Testis (tissue), 3 donors: ENCODE data around the gene LRRC27. TPM values are rescaled to one million over a fixed set of nuclear protein-coding genes. Genes with fewer than 3 reads are reported as not detected.

ENCODE experiments used
- DNase-seq: peaks from one replicate; pipeline ENCODE4 v3.0.0-alpha.2; 2019
- H3K27ac ChIP-seq, 2 donors: fragments of 200-600 bp; sonication (generic); one replicate each; pipeline ENCODE4 v1.5.1; 2019
- H3K27me3 ChIP-seq: fragments of 200-600 bp; sonication (generic); one replicate; pipeline ENCODE4 v1.5.1; 2019
- H3K36me3 ChIP-seq: fragments of 200-600 bp; sonication (generic); one replicate; pipeline ENCODE4 v1.5.1; 2017; ENCODE audit warnings: low read depth; ENCODE audit errors: missing control alignments
- H3K4me1 ChIP-seq: fragments of 200-600 bp; sonication (generic); one replicate; pipeline ENCODE4 v1.5.1; 2019
- H3K4me3 ChIP-seq, 2 donors: fragments of 200-600 bp; sonication (generic); one replicate each; pipeline ENCODE4 v1.5.1; 2017 to 2019
- H3K9me3 ChIP-seq: fragments of 200-600 bp; sonication (generic); one replicate; pipeline ENCODE4 v1.5.1; 2017
- CTCF ChIP-seq, 3 experiments: fragments of 450-650 bp in 2 of 3; fragments of 200-600 bp in 1 of 3; sonication (generic) in 1 of 3; IDR thresholded peaks; one replicate each; pipeline ENCODE4 v1.5.1; 2016 to 2019; ENCODE audit warnings: antibody characterized with exemption in 3 of 3, mild to moderate bottlenecking in 2 of 3, moderate library complexity in 1 of 3
- POLR2A ChIP-seq: fragments of 450-650 bp; IDR thresholded peaks from one replicate; pipeline ENCODE4 v1.6.1; 2017; ENCODE audit warnings: antibody characterized with exemption, mild to moderate bottlenecking, moderate library complexity
- WGBS, 2 donors: methylation state at CpG; one replicate each; pipeline ENCODE4 v1.1.5; 2018; 5-methylcytosine and 5-hydroxymethylcytosine counted together
- intact Hi-C: fragments of 100-400 bp; cut with DNase I; formaldehyde crosslinking; loops from one replicate; pipeline ENCODE4 v1.15.1; 2023; ENCODE audit warnings: low total_unique reads
- polyA plus RNA-seq: library from polyadenylated mRNA; stranded (reverse); fragments of 350-450 nt; fragmentation: Illumina TruSeq; extraction: RNeasy Lipid Tissue Mini Kit (QIAGEN cat#74804); gene quantifications from one replicate; pipeline ENCODE4 v1.2.3, GENCODE V29; 2014; ENCODE audit warnings: low read depth, low replicate concordance; ENCODE audit not compliant: insufficient read depth
- total RNA-seq, 2 donors: library from RNA; depleted of rRNA; stranded (reverse); fragments of >200 nt; gene quantifications; one replicate each; pipeline ENCODE4 v1.2.3, GENCODE V29; 2016

The LRRC27 gene
- total and polyA plus RNA-seq, 3 donors from 2014 or later: 49.4 to 164 (median 110) TPM

GRCh38 chr10:132344386-132344785 is 12.4 kb downstream of the LRRC27 start:
- Histone ChIP-seq H3K4me1 (no peaks in the 10 kb centered on the region), H3K36me3 (no peaks in the 10 kb centered on the region), H3K27ac (no peak overlapping the region), H3K9me3 (no peaks in the 10 kb centered on the region), H3K27me3 (no peaks in the 10 kb centered on the region), H3K4me3 (no peak overlapping the region)
- intact Hi-C loops: no loop called here
- WGBS, 2 donors: 80 to 89% methylated on average over 6 of the region's 6 CpGs
- TF ChIP-seq CTCF (IDR thresholded peaks at IDR 0.05): no peak
- no peak for TF ChIP-seq POLR2A
- DNase-seq: no peak

- DNase-seq: no peak
- Histone ChIP-seq H3K9me3 (no peaks in the 10 kb centered on the region), H3K4me1 (no peaks in the 10 kb centered on the region), H3K4me3 (no peak overlapping the region), H3K27ac (no peak overlapping the region), H3K27me3 (no peaks in the 10 kb centered on the region), H3K36me3 (no peaks in the 10 kb centered on the region)
- intact Hi-C loops: no loop called here
- no peak for TF ChIP-seq CTCF (IDR thresholded peaks at IDR 0.05)
- 92 to 97% methylated on average over 7 of the region's 7 CpGs for WGBS, 2 donors
Observed at GRCh38 chr10:132345345-132345744, 13.4 kb downstream of the LRRC27 start.

- TF ChIP-seq POLR2A (no peak), CTCF (IDR thresholded peaks at IDR 0.05) (no peak)
- H3K4me1 ChIP-seq: no peaks in the 10 kb centered on the region
- no peaks in the 10 kb centered on the region for H3K36me3 ChIP-seq
- WGBS, 2 donors: 91 to 92% methylated on average over 9 of the region's 9 CpGs
- no peak overlapping the region for H3K27ac ChIP-seq
- H3K4me3 ChIP-seq: no peak overlapping the region
- H3K27me3 ChIP-seq: no peaks in the 10 kb centered on the region
- intact Hi-C loops: no loop called here
- H3K9me3 ChIP-seq: no peaks in the 10 kb centered on the region
- no peak for DNase-seq
Observed at GRCh38 chr10:132346806-132347205, 14.8 kb downstream of the LRRC27 start.

- Histone ChIP-seq H3K9me3 (no peaks in the 10 kb centered on the region), H3K4me1 (no peaks in the 10 kb centered on the region), H3K4me3 (no peak overlapping the region), H3K27ac (no peak overlapping the region), H3K36me3 (no peaks in the 10 kb centered on the region), H3K27me3 (no peaks in the 10 kb centered on the region)
- no peak for DNase-seq
- intact Hi-C loops: no loop called here
- 91% methylated on average over 17 to 23 of the region's 23 CpGs for WGBS, 2 donors
- no peak for TF ChIP-seq CTCF (IDR thresholded peaks at IDR 0.05)
- TF ChIP-seq POLR2A: no peak
Observed at GRCh38 chr10:132347211-132347930, 15.4 kb downstream of the LRRC27 start.

GRCh38 chr10:132347931-132348267 is 15.9 kb downstream of the LRRC27 start:
- WGBS, 2 donors: 81 to 91% methylated on average over 13 of the region's 13 CpGs
- no peak for DNase-seq
- TF ChIP-seq POLR2A (no peak), CTCF (IDR thresholded peaks at IDR 0.05) (no peak)
- no peaks in the 10 kb centered on the region for H3K4me1 ChIP-seq
- no peak overlapping the region for H3K4me3 ChIP-seq
- intact Hi-C loops: no loop called here
- H3K36me3 ChIP-seq: no peaks in the 10 kb centered on the region
- H3K27ac ChIP-seq: no peak overlapping the region
- no peaks in the 10 kb centered on the region for H3K9me3 ChIP-seq
- H3K27me3 ChIP-seq: no peaks in the 10 kb centered on the region
